ENCODE measurements around the gene HLF. TPM values are rescaled to one million over a fixed set of nuclear protein-coding genes. Genes with fewer than 3 reads are reported as not detected.
A peak's percentile ranks its signal among the peaks of the same experiment; 100 is the strongest.

HLF gene
- total RNA-seq, 1 donor from 2014 or later, result 8.6 TPM

DNA sequence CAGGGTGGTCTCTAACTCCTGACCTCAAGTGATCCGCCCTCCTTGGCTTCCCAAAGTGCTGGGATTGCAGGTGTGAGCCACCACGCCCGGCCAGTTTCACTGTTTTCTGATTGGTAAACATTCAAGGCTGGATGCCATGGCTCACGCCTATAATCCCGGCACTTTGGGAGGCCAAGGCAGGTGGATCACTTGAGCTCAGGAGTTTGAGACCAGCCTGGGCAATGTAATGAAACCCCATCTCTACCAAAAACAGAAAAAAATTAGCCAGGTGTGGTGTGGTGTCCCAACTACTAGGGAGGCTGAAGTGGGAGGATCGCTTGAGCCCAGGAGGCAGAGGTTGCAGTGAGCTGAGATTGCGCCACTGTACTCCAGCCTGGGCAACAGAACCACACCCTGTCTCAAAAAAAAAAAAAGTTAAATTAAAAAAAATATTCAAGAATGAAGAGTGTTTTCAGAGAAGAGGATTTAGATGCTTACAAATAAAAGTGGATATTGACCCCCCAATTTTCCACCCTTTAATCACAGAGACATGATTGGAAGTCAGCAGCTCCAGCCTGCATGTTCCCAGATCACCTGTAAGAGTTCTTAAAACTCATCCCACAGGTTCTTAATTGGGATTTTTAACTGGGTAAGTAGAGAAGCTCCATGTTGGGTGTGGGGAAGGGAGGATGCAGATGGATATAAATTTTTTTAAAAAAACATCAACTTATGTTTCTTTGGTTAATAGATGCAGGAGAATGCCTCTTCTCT lies 23.8 kb downstream of the HLF start:
- DNase-seq (ENCODE audit: low spot score in 2 of 2), result no peak
- FAIRE-seq, result no peak

DNA sequence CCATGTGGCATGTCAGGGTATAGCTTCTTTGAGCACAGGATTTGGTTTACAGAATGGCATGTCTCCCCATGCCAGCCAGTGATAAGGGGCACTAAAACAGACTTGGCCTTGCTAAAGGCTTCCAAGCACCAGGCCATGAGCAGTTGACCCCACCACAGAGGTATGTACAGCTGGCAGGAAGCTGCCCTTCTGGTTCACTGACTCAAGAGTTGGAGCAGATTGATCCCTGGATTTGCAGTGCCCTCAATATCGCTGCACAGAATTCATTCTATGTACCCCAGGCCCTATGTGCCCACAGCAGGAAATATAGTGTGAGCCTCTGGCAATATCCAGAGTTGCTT lies 24.3 kb downstream of the HLF start:
- FAIRE-seq (no peak), DNase-seq (ENCODE audit: low spot score in 2 of 2) (no peak)

DNA sequence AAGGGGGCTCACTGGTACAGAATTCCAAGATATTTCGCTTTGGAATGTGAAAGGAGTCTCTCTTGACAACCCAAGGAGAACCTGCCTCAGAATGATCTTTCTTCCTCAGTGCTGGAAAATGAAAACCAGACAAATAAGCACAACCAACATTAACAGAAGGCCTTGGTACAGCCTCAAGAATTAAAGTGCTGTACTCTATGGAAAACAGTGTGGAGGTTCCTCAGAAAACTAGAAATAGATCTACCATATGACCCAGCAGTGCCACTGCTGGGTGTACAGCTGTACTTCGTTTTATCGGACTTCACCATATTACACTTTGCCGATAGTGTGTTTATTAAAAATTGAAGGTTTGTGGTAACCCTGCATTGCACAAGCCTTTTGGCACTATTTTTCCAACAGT lies 25.2 kb downstream of the HLF start:
- FAIRE-seq (no peak), DNase-seq (ENCODE audit: low spot score in 2 of 2) (no peak)

DNA sequence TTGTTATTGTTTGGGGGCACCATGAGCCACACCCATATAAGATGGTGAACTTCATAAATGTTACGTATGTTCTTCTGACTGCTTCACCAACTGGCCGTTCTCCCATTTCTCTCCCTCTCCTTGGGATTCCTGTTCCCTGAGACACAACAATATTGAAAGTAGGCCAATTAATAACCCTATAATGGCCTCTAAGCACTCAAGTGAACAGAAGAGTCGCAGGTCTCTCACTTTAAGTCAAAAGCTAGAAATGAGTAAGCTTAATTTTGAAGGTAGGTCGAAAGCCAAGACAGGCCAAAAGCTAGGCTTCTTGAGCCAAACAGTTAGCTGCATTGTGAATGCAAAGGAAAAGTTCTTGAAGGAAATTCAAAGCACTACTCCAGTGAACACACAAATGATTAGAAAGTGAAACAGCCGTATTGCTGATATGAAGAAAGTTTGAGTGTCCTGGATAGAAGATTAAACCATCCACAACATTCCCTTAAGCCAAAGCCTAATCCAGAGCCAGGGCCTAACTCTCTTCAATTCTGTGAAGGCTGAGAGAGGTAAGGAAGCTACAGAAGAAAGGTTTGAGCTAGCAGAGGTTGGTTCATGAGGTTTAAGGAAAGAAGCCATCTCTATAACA lies 25.8 kb downstream of the HLF start:
- FAIRE-seq, result no peak
- no peak for DNase-seq (ENCODE audit: low spot score in 2 of 2)

DNA sequence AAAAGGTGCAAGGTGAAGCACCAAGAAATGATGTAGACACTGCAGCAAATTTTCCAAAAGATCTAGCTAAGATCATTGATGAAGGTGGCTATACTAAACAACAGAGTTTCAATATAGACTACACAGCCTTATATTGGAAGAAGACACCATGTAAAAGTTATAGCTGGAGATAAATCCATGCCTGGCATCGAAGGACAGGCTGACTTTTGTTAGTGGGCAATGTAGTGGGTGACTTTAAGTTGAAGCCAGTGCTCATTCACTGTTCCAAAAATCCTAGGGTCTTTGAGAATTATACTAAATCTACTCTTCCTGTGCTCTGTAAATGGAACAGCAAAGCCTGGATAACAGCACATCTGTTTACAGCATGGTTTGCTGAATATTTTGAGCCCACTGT lies 26.4 kb downstream of the HLF start:
- DNase-seq (ENCODE audit: low spot score in 2 of 2) (no peak), FAIRE-seq (no peak)

DNA sequence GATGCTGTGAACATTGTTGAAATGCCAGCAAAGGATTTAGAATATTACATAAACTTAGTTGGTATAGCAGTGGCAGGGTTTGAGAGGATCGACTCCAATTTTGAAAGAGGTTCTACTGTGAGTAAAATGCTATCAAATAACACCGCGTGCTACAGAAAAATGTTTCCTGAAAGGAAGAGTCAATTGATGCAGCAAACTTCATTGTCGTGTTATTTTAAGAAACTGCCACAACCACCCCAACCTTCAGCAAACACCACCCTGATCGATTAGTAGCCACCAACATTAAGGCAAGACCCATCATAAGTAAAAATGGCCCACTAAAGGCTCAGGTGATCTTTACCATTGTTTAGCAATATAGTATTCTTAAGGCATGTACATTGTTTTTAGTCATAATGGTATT lies 27.3 kb downstream of the HLF start:
- FAIRE-seq, result no peak

DNA sequence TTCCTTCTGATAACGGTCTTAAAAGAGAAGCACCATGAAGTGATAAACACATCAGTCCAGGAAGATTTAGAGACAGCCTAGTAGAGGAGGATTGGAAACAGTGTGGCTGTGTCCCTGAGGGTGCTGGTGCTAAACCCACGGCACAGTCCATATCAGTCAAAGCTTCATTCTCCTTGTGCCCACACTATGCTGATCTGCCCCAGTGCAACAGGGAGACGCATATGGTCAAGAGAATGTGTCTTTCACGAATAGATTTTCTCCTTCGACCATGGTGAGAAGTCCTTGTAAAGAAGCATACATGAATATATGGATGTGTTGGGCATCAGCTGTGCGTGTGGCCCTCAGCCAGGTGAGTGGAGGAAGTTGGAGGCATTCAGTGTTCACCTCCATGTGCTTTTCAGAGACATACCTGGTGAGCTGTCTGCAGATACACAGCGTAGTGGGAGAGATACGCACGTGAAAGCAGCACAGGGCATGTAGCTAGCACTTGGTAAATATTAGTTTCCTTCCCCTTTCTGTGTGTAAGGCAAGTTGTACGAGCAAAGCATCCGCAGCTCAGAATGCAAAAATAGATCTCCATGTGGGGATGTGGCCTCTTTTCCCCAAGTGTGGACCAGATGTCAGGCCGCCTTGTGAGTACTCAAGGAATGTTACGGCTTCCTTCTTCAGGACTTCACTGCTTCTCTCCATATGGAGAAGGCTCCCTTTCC lies 29.4 kb downstream of the HLF start:
- FAIRE-seq (no peak), DNase-seq (ENCODE audit: low spot score in 2 of 2) (no peak)

More for the DNA sequence above, 27.3 kb downstream of the HLF start:
- DNase-seq (ENCODE audit: low spot score in 2 of 2), result no peak

DNA sequence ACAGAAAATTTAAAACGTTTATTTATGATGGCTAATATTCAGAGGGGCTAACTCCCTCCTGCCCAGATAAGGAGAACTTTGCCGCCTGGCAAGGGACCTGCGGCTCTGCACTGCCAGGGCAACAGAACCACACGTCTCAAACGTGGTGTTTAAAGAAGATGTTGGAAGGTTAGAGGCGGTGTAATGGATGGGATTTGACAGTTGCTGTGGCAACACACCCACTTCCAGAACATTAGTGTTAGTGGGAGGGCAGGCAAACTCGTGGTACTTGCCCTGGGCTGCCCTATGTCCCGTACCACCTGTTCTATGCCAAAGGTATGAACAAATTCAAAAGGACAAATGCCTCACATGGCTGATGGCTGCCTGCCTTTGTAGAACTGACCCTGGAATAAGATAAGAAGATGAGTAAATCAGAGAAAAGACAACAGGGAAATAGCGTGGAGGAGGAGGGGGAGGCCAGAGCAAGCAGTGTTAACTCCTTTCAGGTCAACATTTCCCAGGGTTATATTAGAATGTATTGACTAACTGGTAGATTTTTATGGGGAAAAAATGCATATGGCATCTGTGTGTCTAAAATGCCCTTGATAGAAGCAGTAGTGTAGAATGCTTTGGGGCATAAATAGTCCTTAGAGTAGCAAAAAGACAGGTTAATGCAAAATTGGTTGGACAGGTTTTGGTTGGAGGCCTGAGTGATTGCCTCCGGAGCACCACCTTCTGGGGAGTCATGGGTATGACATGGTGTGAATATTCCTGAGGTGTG lies 30.8 kb downstream of the HLF start:
- FAIRE-seq, result no peak

DNA sequence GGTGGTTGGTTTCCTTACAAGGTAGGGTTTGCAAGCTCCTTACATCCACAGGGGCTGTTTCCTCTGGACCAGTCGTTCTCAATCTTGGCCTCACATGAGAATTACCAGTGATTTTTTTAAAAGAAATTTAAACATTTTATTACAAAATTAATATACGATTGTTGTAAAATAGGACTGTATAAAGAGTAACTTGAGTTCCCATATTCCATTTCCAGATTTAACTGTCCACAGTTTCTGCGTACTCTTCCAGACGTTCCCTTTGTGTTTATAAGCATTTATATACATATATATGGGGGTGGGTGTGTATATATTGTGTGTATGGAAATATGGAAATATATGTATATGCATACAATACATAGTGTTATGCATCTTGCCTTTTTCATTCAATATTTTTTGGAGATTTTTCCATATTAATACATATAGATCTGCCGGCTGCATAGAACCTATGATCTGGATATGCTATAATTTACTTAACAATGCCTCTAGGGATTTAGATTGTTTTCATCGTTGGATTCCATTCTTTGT lies 31.5 kb downstream of the HLF start:
- DNase-seq (ENCODE audit: low spot score in 2 of 2), result no peak
- FAIRE-seq, result no peak

More for the DNA sequence above, 30.8 kb downstream of the HLF start:
- peak in 1 of 2 donors; percentile 43 for DNase-seq (ENCODE audit: low spot score in 2 of 2)

DNA sequence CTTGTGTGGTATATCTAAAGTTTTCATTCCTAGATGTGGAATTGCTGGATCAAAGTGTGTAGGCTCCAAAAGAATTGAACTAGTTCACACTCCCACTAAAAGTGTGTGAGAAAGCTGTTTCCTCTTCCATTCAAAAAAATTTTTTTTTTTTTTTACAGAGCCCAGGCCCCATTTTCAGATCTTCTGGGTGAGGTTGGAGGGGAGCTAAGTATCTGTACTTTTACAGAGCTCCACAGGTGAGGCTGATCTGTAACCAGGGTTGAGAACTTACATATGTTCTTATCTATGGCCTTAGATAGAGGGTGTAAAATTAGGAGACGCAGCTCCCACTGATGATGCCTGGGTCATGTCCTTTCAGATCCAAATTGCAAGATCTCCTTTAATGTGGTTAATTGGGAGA lies 31.9 kb downstream of the HLF start:
- FAIRE-seq (no peak), DNase-seq (ENCODE audit: low spot score in 2 of 2) (no peak)

DNA sequence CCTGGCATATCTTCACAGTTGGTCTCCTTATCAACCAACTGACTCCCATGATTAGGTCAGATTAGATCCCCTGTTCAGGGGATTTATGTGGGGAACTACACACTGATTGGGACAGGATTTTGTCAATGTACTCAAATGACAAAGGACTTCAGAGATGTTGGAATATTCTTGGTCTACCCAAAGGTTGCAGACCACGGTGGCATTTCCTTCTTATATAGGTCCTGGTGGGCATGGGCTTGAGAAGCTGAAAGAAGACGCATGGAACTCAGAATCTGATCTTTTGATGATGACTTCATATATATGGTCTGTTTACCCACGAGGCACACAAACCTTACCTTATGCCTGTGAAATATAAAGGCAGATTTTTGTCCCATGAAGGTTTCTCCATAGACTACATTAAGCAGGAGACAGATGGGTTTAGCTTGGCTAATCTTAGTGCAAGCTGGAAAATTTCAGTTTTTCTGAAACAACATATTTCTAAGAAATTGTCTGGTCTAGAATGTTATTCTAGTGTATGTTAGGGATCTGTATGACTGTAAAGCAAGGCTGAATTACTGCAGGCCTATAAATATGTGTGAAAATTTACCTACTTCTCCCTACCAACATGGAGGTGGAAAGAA lies 33.5 kb downstream of the HLF start:
- FAIRE-seq (no peak), DNase-seq (ENCODE audit: low spot score in 2 of 2) (no peak)

DNA sequence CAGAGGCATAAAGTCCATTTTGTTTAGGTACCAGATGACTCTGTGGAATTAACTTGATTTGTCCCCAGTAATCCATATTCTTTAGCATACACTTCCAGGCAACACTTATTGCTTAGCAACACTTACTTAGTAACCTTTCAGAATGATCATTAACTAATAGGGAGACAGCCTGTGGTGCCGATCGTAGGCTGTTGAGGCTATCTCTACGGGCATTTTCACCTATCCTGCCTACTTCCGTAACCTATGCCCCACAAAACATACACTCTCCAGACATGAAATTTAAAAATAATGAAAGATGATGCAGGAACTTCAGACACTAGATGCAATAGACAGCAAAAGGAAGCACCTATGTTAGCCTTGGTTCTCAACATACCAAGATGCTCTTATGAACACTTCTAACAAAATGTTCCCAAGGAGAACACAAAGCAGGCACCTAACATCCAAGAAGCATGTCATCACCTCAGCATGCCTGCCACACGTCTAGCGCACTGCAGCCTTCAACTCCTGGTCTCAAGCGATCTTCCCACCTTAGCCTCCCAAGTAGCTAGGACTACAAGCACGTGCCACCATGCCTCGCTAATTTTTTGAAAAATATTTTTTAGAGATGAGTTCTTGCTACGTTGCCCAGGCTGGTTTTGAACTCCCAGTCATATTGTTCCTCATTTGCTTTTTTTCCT lies 34.5 kb downstream of the HLF start:
- no peak for FAIRE-seq
- no peak for DNase-seq (ENCODE audit: low spot score in 2 of 2)

DNA sequence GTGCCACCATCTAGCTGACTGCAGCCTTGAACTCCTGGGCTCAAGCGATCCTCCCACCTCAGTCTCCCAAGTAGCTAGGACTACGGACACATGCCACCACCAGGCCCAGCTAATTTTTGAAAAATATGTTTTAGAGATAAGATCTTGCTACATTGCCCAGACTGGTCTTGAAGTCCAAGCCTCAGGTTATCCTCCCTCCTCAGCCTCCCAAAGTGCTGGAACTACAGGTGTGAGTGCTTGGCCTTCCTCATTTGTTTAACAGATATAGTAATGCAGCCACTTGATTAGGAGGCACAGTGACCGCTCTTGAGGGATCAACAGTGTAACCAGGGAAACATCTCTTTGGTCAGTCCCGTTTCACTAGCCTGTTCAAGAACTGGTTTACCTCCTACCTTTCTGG lies 35.1 kb downstream of the HLF start:
- no peak for DNase-seq (ENCODE audit: low spot score in 2 of 2)
- no peak for FAIRE-seq

DNA sequence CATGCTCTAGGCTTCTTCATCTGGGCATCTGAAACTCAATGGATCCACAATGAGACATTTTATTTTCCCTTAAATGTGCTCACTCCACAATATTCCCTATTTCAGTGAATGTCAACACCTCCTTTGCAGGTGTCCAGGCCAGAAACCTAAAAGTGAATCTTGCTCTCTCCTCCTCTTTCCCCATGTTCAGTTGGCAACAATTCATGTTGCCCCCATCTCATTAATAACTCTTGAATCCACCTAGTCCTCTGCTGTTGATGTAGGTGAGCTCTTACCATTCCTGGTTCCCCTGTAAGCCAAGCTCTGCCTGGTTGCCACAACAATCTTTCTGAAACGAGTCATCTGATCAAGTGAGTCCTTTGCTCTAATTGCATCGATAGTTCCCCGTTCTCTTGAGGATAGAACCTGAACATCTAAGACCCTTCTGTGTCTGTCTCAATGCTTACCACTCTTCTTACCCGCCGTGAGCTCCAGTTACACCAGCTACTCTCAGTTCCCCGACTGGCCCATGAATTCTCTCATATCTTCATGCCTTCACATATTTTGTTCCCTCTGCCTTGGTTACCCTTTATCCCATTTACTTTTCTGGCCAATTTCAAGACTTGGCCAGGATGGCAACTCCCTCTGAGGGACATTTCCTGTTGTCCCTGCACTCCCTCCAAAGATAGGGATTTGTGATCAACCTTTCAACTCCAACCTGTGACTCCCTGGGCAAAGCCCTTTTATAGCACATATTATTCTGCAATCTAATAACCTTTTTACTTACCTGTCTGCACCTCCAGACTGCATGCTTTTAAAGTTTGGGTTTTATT lies 35.9 kb downstream of the HLF start:
- DNase-seq (ENCODE audit: low spot score in 2 of 2) (no peak), FAIRE-seq (no peak)

DNA sequence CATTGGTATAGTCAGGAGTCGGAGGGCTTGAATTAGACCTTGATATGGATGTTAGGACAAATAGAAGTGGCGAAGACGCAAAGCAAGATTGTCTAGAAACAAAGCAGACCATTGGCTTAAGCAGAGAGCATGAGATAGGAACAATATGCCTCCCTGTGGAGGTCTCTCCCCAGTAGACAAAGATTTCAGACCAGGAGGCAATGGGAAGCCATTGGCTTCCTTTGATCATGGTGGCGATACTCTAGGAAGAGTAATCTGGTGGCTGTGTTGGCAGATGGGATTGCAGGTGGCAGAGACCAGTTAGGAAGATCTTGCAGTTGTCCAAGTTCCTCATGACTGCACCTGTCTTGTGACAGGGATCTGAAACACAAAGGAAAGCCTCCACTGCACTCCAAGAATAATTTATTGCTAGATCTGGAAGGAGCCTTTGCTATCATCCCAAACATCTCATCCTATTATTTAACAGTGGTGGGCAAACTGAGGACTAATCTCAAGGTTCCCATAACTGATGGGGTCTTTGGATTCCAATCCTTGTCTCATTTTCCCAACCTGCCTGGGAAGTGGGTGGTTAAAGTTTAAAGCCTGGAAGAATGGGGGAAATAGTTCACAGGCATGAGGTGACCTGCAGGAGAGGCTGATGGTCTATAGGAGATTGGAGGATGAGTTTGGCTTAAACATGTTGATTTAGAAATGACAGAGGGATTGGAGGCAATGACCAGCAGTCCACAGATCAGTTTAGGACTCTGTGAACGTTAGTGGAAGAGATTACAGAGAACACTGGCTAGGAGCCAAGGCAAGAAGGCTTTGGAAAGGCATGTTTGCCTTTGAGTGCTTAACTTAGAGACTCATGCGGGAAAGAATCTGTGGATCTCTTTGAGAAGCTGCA lies 37.0 kb downstream of the HLF start:
- no peak for DNase-seq (ENCODE audit: low spot score in 2 of 2)
- FAIRE-seq, result no peak

DNA sequence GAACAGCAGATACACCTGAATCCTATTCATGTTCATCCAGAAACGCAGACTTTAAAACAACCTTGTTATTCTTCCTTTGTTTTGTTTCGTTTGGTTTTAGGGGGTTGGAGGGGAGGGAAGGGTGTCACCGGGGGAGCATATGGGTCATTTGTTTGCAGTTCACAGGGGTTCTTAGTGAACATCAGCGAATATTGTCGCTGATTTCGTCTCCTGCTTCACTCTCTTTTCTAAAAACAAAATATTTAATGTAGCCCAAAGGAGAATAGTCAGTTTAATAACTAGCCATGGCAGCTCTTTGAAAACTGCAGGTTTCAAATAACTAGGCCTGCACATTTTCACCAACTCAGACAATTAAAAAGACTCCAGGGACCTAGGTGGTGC lies 37.6 kb downstream of the HLF start:
- DNase-seq (ENCODE audit: low spot score in 2 of 2) (no peak), FAIRE-seq (no peak)

DNA sequence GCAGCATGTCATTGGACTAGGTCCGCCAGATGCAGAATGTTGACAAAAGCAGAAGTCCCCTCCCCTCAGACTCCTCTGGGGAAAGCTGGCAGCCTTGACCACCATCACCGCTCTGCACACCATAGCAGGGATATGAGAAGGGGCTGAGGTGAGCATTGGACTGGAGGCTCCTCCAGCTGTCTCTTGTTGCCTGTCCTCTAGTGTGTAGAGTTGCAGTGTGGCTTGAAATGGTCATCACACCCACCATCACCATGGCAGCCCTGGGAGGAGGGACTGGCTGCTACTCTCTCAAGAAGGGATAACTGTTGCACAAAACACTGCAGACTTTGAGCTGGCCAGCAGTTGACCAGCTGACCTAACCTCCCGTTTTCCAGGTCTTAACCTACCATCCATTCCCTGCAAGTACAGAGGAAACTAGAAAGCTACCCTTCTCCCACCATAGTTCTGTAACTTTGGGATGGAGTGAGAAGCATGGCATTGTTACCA lies 38.3 kb downstream of the HLF start:
- FAIRE-seq, result no peak
- DNase-seq (ENCODE audit: low spot score in 2 of 2), result no peak

DNA sequence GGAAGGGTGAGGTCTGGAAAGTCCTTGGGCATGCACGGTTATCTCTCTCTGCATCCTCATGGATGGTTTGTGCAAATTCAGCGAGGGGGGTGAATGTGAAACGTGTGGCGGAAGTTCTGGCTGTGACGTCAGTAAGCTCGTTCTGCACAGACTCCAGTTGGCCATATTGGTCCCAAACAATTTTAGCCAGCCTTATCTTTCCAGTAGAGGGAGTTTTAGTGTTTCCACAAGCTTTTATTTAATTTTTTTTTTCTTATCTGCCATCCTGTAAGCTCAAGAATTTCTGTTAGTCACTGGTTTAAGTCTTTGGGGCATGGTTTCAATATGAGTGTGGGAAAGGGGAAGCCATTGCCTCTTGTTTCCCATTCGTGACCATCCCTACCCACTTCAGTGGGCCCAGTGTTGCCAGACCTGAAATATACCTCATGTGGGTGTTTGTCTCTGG lies 39.0 kb downstream of the HLF start:
- no peak for DNase-seq (ENCODE audit: low spot score in 2 of 2)
- FAIRE-seq, result no peak
